Measurements from ENCODE around the gene MED12L.

MED12L gene

GRCh38 chr3:151440940-151441339 lies 355.5 kb downstream of the MED12L start:
- no peak for DNase-seq (ENCODE audit: low spot score)
- in situ Hi-C loops (cut with MboI; ENCODE audit: low pct_unique_long_range_greater_than_20kb, low sequenced_read_pairs, unreplicated experiment) = loop anchor here (10.0 to 25.0 kb wide), 2 partner anchors 396 to 474 kb away; no protein-coding TSS in a partner anchor
- no peak for TF ChIP-seq CTCF (IDR thresholded peaks at IDR 0.05; ENCODE audit: extremely low read depth, insufficient read depth, missing control alignments)

GRCh38 chr3:151443583-151443982 lies 358.1 kb downstream of the MED12L start:
- DNase-seq (ENCODE audit: low spot score) = no peak
- in situ Hi-C loops (cut with MboI; ENCODE audit: low pct_unique_long_range_greater_than_20kb, low sequenced_read_pairs, unreplicated experiment) = loop anchor here (10.0 to 25.0 kb wide), 2 partner anchors 394 to 471 kb away; no protein-coding TSS in a partner anchor
- TF ChIP-seq CTCF (IDR thresholded peaks at IDR 0.05; ENCODE audit: extremely low read depth, insufficient read depth, missing control alignments) = no peak

- no peak for TF ChIP-seq CTCF (IDR thresholded peaks at IDR 0.05; ENCODE audit: extremely low read depth, insufficient read depth, missing control alignments)
- DNase-seq (ENCODE audit: low spot score) = no peak
- in situ Hi-C loops (cut with MboI; ENCODE audit: low pct_unique_long_range_greater_than_20kb, low sequenced_read_pairs, unreplicated experiment) = loop anchor here (10.0 to 25.0 kb wide), 2 partner anchors 392 to 469 kb away; no protein-coding TSS in a partner anchor
Measured at GRCh38 chr3:151445273-151446001, 360.0 kb downstream of the MED12L start.

GRCh38 chr3:151446002-151446340 lies 360.5 kb downstream of the MED12L start:
- no peak for TF ChIP-seq CTCF (IDR thresholded peaks at IDR 0.05; ENCODE audit: extremely low read depth, insufficient read depth, missing control alignments)

GRCh38 chr3:151452368-151452767 lies 366.9 kb downstream of the MED12L start:
- in situ Hi-C loops (cut with MboI; ENCODE audit: low pct_unique_long_range_greater_than_20kb, low sequenced_read_pairs, unreplicated experiment) = no loop called here
- no peak for DNase-seq (ENCODE audit: low spot score)
- no peak for TF ChIP-seq CTCF (IDR thresholded peaks at IDR 0.05; ENCODE audit: extremely low read depth, insufficient read depth, missing control alignments)

More at GRCh38 chr3:151446002-151446340, 360.5 kb downstream of the MED12L start:
- no peak for DNase-seq (ENCODE audit: low spot score)
- in situ Hi-C loops (cut with MboI; ENCODE audit: low pct_unique_long_range_greater_than_20kb, low sequenced_read_pairs, unreplicated experiment) = loop anchor here (10.0 to 25.0 kb wide), 2 partner anchors 391 to 469 kb away; no protein-coding TSS in a partner anchor

- no peak for TF ChIP-seq CTCF (IDR thresholded peaks at IDR 0.05; ENCODE audit: extremely low read depth, insufficient read depth, missing control alignments)
- no peak for DNase-seq (ENCODE audit: low spot score)
- in situ Hi-C loops (cut with MboI; ENCODE audit: low pct_unique_long_range_greater_than_20kb, low sequenced_read_pairs, unreplicated experiment) = no loop called here
Measured at GRCh38 chr3:151452841-151453240, 367.4 kb downstream of the MED12L start.

Data from GM13977 (cell line).